GM18508 (cell line): ENCODE data around the gene PPFIA1.

Experiments
- ATAC-seq: cut with Tn5 transposase; IDR thresholded peaks from one replicate; pipeline ENCODE4 v1.9.1; 2021; ENCODE audit warnings: moderate number of reproducible peaks; ENCODE audit not compliant: insufficient read depth, unreplicated experiment

The PPFIA1 gene

DNA sequence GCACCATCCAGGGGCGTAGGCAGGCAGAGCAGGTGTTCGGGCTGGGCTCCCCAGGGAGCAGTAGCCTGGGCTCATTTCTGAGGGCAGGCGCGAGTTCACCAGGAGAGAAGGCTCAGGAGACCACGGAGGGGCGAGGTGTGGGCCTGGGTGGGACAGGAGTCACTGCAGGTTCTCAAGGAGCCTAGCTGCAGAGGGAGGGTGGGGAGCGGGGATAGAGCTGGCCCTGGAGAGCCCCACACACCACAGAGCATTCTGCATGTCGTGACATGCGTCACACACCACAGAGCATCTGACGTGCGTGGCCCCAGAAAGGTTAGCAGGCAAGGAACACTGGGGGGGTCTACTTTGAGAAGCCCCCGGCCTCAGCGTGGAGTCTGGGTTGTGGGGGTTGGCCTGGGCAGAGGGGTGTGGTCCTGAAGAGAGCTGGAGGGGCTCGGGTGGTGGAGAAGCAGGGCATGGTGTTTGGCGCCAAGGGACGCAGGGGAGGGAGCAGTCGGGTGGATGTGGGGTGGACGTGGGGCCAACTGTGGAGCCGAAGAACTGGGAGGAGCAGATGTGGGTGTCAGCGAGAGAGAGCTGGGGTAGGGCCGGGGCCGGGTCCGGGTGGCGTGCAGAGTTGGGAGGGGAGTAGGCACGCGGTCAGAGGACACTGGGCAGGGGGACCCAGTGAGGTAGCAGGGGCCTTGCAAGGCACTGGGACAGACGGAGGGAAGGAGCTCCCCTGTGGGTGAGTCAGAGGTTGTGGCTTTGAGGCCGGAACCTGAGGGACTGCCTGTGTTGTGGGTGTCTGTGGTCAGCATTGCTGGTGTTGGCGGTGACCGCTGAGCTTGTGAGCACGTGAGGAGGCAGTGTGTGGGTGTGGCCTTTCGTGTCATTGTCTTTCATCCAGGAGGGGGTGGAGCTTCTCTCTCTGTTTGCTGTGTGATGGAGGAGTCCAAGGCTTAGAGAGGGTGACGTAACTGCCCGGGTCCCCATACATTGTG is 153.3 kb downstream of the PPFIA1 start:
- ATAC-seq, result no peak

DNA sequence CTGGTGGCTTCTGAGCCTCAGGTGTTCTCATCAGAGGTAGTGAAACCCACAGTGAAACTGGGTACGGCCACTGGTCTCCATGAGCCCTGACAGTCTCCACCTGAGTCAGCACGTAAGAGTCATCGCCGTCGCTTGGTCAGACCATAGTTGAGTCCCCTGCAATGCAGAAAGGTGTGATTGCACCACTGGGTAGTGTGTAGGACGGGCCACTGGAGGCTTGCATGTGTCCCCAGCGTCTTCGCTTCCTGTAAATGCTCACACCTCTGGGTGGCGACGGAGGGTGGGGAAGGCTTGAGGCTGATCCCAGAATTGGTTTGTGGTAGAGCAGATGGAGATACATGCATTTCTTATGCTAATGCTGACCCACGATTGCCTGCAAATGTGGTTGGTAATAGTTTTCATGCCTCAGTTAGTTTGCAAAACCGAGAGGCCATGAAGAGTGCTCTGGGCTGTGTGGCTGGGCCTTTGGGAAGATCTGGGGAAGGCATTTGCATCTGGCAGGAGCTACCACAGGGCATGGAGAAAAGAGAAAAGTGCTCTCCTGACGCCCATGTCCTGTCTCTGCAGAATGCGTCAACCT is 154.4 kb downstream of the PPFIA1 start:
- ATAC-seq, result no peak

- ATAC-seq, result no peak
Measured at GRCh38 chr11:70427436-70427835, 156.9 kb downstream of the PPFIA1 start.

- no peak for ATAC-seq
Measured at GRCh38 chr11:70428701-70429427, 158.4 kb downstream of the PPFIA1 start.

DNA sequence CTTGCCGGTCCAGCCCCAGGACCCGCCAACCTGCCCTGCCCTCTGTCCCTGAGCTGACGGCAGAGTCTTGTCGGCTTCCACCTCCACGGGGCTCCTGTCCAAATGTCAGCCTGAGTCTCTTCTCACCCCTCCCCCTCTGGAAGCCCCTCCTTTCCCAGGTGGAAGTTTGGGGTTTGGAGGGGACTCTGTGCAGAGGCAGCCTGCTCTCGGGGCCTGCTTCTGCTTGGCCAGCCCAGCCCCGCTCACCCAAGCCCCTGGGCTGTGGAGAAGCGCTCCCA is 158.9 kb downstream of the PPFIA1 start:
- ATAC-seq, result no peak

GRCh38 chr11:70429724-70430521 is 159.4 kb downstream of the PPFIA1 start:
- no peak for ATAC-seq

DNA sequence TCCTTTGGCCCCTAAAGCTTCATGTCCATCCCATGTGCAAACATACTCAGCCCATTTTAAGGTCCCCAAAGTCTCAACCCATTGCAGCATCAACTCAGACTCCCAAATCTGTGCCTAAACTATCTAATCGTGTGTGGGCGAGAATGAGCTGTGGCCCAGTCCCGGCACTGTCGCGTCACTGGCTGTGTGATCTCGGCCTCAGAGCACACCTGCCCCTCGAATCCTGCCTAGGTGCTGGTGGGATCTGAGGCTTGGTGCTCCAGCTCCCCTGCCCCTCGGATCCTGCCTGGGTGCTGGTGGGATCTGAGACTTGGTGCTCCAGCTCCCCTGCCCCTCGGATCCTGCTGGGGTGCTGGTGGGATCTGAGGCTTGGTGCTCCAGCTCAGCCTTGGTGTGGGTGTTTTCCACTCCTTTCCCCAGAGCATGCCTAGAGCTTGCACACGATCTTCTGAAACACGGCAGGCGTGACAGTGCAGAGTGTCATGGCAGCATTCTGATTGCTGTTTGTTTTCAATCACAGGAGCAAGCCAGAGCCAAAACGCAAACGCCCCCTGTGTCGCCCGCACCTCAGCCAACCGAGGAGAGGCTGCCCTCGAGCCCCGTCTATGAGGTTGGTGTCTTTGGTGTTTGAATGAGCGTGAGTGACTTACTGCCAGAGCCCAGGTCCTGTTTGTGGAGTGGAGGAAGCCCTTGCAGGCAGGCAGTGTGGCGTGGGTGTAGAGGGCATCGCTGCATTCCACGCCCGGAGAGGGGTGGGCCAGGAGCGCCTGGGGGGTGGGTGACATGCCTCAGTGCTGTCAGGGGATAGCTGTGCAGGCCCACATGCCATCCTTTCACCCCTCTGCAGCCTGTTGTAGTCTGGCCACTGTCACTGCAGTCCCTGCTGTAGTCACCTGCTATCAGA is 160.4 kb downstream of the PPFIA1 start:
- no peak for ATAC-seq

DNA sequence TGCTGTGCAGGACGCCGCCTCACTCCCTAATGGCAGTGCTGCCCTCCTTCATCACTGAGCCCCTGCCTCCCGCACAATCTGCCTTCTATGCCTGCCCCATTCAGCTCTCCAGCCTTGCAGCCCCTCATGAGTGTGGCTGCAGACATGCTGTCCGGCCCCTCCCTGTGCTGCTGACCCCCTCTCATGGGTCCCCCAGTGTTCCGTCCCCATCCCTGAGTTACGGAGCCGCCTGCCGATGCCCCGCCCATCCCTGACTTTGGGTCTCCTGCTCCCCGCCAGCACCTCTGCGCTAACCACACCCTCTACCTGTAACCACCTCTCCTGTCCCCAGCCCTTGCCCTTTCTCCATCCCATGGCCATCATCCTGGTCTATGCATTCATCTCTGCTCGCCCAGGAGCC is 161.1 kb downstream of the PPFIA1 start:
- ATAC-seq, result no peak

GRCh38 chr11:70432065-70432464 is 161.6 kb downstream of the PPFIA1 start:
- no peak for ATAC-seq

- no peak for ATAC-seq
Measured at GRCh38 chr11:70432580-70432979, 162.1 kb downstream of the PPFIA1 start.

- no peak for ATAC-seq
Measured at GRCh38 chr11:70433038-70433437, 162.5 kb downstream of the PPFIA1 start.

GRCh38 chr11:70433526-70433925 is 163.0 kb downstream of the PPFIA1 start:
- ATAC-seq, result no peak
